WI38 (cell line): ENCODE results near the gene CYS1.

Source experiments
- H3K4me3 ChIP-seq: 2 replicates; pipeline ENCODE4 v1.5.1; 2011; ENCODE audit warnings: low read depth, mild to moderate bottlenecking, control low read depth, low read length
- TF ChIP-seq, protein P1 (sequence below): IDR thresholded peaks from 2 replicates; pipeline ENCODE4 v1.5.1; 2012; ENCODE audit warnings: low read depth, mild to moderate bottlenecking, control low read depth, low read length

CYS1 gene

DNA sequence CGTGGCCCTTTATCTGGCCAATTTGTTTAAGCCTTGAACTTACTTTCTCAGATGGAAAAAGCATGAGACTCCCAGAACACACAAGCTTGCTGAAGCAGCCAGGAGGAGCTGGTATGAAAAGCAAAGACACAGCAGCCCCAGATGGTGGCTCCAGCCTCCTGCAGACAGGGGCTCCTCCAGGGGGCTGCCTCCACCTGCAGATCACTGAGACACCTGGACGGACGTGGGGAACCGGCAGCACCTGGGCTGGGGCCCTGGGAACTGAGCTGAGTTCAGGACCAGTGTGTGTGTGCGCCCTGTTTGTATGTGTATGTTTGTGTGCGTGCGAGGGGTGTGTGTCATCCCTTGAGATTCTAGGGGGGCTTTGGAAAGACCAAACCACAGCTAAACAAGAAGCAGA lies 8.6 kb downstream of the CYS1 start:
- TF ChIP-seq, protein P1, sequence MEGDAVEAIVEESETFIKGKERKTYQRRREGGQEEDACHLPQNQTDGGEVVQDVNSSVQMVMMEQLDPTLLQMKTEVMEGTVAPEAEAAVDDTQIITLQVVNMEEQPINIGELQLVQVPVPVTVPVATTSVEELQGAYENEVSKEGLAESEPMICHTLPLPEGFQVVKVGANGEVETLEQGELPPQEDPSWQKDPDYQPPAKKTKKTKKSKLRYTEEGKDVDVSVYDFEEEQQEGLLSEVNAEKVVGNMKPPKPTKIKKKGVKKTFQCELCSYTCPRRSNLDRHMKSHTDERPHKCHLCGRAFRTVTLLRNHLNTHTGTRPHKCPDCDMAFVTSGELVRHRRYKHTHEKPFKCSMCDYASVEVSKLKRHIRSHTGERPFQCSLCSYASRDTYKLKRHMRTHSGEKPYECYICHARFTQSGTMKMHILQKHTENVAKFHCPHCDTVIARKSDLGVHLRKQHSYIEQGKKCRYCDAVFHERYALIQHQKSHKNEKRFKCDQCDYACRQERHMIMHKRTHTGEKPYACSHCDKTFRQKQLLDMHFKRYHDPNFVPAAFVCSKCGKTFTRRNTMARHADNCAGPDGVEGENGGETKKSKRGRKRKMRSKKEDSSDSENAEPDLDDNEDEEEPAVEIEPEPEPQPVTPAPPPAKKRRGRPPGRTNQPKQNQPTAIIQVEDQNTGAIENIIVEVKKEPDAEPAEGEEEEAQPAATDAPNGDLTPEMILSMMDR, result no peak
- no peak overlapping the region for H3K4me3 ChIP-seq

DNA sequence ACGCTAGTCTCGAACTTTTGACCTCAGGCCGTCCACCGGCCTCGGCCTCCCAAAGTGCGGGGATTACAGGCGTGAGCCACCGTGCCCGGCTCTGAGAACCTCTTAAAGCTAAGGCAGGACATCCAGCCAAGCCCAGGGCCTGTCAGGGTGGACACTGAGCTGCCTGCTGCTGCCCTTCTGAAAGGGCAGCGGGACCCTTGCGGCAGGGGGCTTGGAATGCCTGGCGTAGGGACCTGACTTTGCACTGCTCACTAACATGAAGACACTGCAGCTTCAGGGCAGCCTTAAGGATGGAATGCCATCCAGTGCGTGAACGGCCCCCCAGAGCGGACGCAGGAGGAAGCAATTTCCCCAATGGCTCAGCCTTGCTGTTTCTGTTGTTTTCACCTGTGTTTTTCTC lies 9.0 kb downstream of the CYS1 start:
- TF ChIP-seq, protein P1, result no peak

DNA sequence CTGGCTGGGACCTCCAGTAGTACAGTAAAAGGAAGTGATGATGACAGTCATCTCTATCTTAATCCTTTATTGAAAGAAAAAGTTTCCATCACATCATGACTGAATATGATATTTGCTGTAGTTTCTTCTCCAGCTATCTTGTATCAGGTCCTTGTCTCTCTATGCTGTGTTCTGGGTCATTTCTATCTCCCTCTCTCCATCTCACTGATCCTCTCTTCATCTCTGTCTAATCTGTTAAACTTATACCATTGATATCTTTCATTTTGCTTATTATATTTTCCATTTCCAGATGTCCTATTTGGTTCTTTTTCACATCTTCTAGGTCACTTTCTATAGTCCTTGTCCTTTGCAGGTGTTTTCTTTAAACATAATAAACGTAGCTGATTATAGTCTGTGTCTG lies 12.3 kb downstream of the CYS1 start:
- H3K4me3 ChIP-seq, result no peak overlapping the region
- TF ChIP-seq, protein P1, result no peak

More for the DNA sequence above, 9.0 kb downstream of the CYS1 start:
- H3K4me3 ChIP-seq, result no peak overlapping the region

DNA sequence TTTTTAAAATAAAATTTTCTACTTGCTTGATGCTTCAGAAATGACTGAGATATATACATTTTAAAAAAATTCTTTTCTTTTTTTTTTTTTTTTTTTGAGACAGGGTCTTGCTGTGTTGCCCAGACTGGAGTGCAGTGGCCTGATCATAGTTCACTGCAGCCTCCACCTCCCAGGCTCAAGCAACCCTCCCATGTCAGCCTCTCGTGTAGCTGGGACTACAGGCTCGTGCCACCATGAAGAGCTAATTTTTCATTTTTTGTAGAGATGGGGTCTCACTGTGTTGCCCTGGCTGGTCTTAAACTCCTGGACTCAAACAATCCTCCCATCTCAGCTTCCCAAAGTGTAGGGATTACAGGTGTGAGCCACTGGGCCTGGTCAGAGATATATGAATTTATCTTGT lies 12.9 kb downstream of the CYS1 start:
- H3K4me3 ChIP-seq, result no peak overlapping the region
- TF ChIP-seq, protein P1, result no peak

DNA sequence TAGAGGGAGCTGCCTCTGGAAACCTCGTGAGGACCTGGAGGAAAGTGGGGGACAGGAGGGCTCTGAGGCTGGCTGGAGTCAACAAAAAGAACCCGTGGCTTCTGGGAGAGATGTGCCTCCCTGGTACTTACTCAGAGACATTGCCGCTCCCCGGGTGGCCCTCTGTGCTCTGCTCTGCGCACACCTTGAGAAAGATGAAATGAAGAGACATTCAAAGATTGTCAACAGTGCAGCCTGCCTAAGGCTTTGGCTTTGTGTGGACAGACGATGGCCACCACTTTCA lies 14.5 kb downstream of the CYS1 start:
- no peak overlapping the region for H3K4me3 ChIP-seq
- TF ChIP-seq, protein P1, result no peak

DNA sequence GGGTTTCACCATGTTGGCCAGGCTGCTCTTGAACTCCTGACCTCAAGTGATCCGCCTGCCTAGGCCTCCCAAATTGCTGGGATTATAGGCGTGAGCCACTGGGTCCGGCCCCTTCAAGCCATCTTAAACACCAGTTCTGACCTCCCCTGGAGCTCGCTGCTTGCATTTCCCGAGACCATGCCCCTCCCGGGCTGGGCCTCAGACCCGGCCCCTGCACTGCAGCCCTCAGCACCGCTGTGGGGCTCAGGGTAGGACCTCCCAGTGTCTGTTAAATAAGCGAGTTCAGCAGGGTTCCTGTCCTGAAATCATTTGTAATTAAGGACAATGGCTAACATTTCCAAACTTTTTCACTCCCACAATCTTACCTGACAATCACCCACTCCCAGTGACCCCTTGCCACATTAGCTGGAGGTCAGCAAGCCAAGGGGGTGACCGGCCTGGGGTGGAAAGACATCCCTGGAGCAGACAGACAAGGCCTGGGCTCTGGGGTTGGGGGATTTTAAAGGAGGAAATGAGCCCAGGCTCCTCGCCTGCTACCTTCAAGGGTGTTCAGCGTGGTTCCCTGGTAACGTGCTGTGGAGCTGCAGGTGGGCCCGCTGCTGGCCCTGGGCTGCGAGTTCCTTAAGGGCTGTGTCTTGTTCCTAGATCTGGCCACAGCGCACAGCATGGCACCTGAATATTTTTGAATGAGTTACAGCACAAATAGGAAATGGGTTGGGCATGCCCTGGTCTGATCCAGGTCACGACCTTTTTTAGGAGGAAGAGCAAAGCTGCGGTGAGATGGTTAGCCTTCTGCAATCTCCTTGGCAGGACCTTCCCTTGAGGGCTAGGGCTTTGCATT lies 15.1 kb downstream of the CYS1 start:
- H3K4me3 ChIP-seq, result no peak overlapping the region
- TF ChIP-seq, protein P1, result no peak

DNA sequence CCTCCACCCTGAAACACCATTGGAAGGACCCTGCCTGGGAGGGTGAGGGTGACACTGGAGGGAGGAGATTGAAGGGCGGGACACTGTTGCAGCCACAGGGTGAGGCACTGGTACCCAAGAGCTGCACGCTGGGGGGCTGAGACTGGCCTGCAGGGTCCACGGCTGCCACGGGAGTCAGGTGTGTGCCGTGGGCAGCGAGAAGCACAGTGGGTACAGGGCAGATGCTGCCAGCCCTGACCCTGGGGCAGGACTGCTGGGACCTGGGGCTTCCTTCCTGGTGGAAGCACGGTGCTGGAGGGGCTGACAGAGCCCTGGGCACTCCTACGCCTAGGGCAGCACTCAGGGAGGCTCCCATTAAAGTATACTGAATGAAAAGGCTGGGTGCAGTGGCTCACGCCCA lies 16.6 kb downstream of the CYS1 start:
- no peak overlapping the region for H3K4me3 ChIP-seq
- TF ChIP-seq, protein P1, result no peak
